GM10266 (cell line): ENCODE measurements around the gene TTC7B.

Experiments used
- DNase-seq: peaks from one replicate; pipeline ENCODE4 v3.0.0; 2012; ENCODE audit errors: extremely low spot score
- CTCF ChIP-seq: IDR thresholded peaks from 2 replicates; pipeline ENCODE4 v1.5.1; 2012; ENCODE audit warnings: mild to moderate bottlenecking, low read depth; ENCODE audit not compliant: control insufficient read depth, insufficient read depth; ENCODE audit errors: missing control alignments

Gene TTC7B

GRCh38 chr14:90720336-90720735 is 95.9 kb downstream of the TTC7B start:
- no peak for TF ChIP-seq CTCF
- no peak for DNase-seq

GRCh38 chr14:90717916-90718315 is 98.3 kb downstream of the TTC7B start:
- DNase-seq = no peak
- TF ChIP-seq CTCF = no peak

GRCh38 chr14:90715993-90716392 is 100.2 kb downstream of the TTC7B start:
- TF ChIP-seq CTCF = no peak
- no peak for DNase-seq

- no peak for TF ChIP-seq CTCF
- no peak for DNase-seq
These were observed 100.7 kb downstream of the TTC7B start for GRCh38 chr14:90715495-90715894.

GRCh38 chr14:90714811-90715210 is 101.4 kb downstream of the TTC7B start:
- no peak for DNase-seq
- TF ChIP-seq CTCF = no peak

GRCh38 chr14:90704738-90705392 is 111.4 kb downstream of the TTC7B start:
- DNase-seq = no peak
- no peak for TF ChIP-seq CTCF

- DNase-seq = no peak
- TF ChIP-seq CTCF = no peak
These were observed 112.1 kb downstream of the TTC7B start for GRCh38 chr14:90703841-90704737.
